GM19324 (cell line): ENCODE data around the gene ADAMTS7.
"Not testable (repeated sequence)": the region's sequence is repeated elsewhere in the genome, so short reads cannot be mapped to it uniquely, and the experiment has no call there.

Experiments used
- ATAC-seq: cut with Tn5 transposase; IDR thresholded peaks from one replicate; pipeline ENCODE4 v1.9.1; 2021; ENCODE audit warnings: mild to moderate bottlenecking, moderate library complexity; ENCODE audit not compliant: unreplicated experiment, low FRiP score

Gene ADAMTS7

GRCh38 chr15:78788016-78788660 is 23.1 kb downstream of the ADAMTS7 start:
- ATAC-seq: no peak

DNA sequence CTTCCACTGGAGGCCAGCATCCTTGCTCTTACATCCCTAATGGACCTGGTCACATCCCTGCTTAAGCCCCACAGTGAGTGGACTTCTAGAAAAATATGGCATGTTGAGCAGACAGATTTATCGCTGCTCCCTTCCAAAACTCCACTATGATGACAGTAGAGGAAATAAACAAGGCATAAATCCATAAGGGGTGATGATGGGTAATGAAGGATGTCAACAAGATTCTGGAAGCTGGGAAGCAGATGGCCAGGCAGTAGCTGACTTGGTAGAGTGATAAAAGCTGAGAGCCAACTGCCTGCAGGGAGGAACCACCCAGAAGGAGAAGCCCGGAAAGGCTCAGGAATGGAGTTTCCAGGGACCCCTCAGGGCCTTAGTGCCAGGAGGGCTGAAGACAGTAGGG is 28.9 kb downstream of the ADAMTS7 start:
- not testable (repeated sequence) for ATAC-seq

DNA sequence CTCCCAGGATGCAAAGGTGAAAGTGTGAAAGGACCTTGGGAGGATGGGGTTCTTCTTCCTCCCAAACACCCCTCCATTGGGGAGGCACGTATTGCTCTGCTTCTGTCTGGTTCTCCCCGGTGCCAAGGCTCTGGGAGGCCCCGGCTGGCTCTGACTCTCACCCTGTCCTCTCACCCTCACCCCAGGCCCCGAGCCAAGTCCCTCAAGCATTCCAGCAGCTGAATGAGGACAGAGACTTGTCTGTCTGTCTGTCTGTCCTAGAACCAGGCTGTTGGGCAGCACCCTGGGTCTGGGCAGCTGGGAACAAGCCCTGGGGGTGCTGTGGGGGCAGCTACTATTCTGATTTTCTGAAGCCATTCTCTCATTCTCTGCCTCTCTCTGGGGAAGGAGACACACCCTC is 29.9 kb downstream of the ADAMTS7 start:
- not testable (repeated sequence) for ATAC-seq

DNA sequence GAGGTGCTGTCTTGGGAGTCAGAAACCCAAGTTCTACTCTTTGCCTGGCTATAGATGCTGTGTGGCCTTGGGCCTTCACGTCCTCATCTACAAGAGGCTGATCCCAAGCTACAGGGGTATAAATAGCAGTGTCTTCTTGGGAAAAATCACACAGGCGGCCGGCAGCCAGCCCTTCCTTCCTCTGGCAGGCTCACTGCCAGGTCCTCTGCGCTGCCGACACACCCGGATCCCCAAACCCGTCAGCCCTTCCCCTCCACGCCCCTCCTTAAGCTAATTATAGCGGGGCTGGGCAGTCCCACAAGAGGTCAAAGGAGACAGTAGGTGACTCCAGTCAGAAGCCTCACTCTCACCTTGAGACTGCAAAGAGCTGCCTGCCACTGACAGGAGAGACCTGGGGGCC is 31.3 kb downstream of the ADAMTS7 start:
- ATAC-seq: not testable (repeated sequence)

DNA sequence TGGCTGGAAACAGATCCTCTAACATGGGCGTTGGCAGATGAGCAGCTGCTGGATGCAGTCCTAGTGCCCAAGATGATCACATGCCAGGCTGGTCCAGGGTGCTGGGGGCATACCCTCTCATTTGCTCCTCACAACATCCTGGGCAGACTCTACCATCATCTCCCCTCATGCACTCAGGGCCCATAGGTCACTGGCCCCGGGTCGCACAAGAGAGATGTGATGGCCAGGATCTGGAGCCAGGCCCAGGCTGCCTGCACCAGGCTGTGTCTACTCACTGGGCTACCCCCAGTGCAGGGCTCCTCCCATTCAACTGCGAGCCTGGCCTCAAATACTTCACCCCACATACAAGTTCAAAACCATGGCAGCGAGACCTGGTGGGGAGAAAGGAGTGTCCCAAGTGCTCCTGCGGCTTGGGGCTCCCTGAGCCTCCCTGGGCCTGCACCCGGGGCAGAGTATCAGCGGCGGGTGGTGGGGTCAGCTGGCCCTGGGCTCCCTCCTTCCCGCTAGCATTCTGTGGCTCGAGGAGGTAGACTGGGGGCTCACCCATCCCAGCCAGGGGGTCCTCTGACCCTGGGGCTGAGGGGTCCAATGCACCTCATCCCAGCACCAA is 32.0 kb downstream of the ADAMTS7 start:
- ATAC-seq: not testable (repeated sequence)

DNA sequence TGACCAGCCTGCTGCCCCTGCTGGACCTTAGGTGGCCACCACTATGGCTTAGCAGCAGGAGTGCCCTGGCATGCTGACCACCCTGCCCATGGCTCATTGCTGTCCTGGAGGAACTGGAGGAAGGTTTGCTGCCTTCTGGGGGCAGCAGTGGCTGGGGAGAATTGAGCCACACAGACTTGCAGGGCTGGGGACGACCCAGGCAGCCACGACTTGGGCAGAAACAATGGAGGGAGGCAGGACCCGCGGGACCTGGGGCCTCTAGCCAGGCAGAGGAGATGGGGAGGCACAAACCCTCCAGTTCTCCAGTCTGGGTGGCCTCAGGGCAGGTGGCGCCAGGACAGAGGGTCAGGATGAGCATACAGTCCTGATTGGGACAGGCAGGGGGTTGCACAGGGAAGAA is 32.8 kb downstream of the ADAMTS7 start:
- ATAC-seq: no peak

GRCh38 chr15:78777953-78778345 is 33.3 kb downstream of the ADAMTS7 start:
- not testable (repeated sequence) for ATAC-seq

DNA sequence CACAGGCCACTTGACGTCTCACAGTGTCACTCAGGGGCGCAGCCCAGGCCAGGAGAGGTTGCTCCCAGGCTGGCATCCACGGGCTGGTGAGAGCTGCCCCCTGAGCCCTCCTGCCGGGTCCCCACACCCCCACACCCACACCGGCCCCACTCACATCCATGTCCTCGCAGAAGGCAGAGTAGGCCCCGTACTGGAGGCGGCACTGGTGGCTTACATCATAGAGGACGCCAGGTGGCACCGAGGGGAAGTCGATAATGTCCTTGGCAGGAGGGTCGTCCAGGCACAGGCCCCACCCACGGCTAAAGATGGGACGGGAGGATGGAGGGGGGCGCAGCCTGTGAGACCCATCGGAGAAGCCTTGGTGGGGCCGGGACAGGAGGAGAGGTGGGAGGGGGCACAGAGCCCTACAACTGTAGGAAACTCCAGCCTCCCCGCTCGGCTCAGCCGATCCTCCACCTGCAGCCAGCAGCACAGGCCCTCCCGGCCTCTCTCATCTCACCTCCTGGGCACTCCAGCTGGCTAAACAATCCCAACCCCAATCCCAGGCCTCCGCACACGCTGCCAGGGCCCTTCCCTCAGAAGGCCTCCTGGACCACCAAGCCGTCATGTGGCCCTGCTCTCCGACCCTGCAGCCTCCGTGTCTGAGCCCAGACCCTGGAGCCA is 33.8 kb downstream of the ADAMTS7 start:
- ATAC-seq: not testable (repeated sequence)

DNA sequence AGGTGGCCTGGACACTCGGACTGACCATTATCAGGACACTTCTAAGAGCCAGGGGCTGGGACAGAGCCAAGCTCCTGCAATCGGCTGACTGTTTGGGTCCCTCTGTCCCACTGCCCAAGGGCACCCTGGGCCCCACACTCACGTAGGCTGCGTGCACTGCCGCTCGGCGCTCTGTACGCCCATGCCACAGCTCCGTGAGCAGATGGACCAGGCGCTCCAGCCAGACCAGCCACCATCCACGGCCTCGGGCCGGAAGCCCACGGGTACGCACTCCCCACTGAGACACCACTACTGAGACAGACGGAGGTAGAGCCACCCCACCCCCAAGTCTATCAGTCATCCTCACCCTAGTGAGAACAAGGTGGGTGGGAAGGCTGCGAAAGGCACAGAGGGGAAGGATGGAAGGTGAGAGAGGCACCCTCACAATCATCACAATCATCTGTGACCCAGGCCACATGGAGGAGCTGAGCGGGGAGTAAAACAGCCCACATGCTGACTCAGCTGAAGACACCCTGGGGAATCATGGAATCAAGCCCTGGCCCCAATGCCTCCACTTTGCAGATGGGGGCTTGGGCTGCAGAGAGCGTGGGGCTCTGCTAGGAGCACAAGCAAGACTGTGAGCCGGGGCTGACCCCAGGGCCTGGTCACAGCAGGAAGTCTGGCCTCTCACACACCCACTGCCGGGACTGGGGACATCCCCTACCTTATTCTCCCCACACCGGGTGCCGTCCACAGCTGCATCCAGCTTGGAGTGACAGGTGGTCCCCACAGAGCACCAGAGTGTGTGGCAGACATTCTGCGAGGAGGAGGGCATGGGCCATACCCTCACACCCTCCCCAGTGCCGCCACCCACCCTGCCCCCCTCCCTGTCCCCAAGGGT is 35.0 kb downstream of the ADAMTS7 start:
- not testable (repeated sequence) for ATAC-seq

- no peak for ATAC-seq
These were observed 35.8 kb downstream of the ADAMTS7 start for GRCh38 chr15:78775472-78775871.

DNA sequence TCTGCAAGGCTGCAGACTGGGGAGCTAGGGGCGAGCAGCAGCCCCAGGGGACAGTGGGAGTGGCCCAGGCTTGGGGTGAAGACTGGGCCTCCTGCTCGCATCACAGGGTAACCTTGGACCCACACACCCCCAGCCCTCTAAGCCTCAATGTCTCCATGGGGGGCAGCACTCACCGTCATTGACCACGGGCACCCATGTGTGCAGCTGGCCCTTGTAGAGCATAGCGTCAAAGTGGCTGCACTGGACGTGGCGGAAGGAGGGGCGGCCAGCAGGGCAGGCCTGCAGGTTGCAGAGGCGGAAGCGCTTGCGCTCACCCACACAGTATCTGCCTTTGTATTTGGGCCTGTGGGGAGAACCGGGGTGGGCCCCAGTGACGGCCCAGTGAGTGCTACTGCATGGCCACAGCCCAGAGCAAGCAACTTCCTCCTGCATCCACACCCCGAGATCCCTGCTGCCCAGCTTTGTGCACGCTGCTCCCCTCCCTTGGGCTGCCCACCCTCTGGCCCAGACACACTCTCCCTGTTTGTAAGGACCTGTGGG is 36.7 kb downstream of the ADAMTS7 start:
- not testable (repeated sequence) for ATAC-seq

DNA sequence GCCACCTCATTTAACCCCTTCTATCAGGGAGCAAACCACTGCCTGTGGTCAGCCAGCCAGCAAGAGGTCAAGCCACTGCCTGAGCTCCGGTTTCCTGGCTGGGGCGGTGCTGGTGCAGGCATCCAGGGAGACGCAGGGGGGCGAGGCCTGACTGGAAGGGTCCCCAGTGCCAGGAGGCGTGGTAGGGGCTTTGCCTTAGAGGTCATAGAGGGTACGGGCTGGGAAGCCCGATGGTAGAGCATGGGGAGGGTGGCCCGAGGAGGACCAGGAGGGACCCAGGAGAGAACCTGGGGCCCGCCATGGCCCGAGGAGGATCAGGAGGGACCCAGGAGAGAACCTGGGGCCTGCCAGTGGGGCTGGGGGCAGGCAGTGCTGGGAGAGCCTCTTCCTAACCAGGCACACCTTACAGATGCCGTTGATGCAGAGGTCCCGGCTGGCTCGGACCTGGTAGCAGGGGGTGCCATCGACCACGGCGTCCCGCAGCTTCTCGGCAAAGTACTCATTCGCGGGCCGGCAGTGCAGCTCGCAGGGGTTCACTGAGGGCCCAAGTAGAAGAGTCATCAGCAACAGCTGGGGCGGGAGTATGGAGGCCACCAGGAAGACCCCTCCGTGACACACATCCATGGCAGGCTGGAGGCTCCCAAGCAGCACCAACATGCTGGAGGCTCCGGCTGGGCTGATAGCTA is 37.4 kb downstream of the ADAMTS7 start:
- ATAC-seq: not testable (repeated sequence)

DNA sequence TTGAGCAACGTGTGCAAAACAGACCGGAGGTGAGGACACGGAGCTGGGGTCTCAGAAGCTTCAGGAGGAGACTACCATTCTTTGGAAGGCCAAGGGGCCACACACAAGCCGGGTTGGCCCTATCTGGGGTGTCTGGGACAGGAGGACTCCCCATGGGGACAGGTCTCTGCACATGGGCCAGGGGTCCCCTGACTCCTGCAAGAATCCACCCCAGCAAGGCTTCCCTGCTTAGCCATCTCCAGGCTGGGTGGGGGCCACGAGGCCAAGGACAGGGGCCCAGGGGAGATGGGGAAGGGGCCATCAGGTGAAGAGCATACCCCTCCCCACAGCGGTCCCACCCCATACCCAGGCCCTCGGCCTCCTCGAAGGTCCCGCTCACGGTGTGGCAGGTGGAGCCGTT is 38.5 kb downstream of the ADAMTS7 start:
- no peak for ATAC-seq

- not testable (repeated sequence) for ATAC-seq
These were observed 39.7 kb downstream of the ADAMTS7 start for GRCh38 chr15:78771436-78772000.

- ATAC-seq: not testable (repeated sequence)
These were observed 40.2 kb downstream of the ADAMTS7 start for GRCh38 chr15:78771020-78771419.

GRCh38 chr15:78769473-78770225 is 41.6 kb downstream of the ADAMTS7 start:
- not testable (repeated sequence) for ATAC-seq

- no peak for ATAC-seq
These were observed 42.5 kb downstream of the ADAMTS7 start for GRCh38 chr15:78768531-78769408.

GRCh38 chr15:78768096-78768495 is 43.2 kb downstream of the ADAMTS7 start:
- no peak for ATAC-seq
